ENCODE data around the gene ARAP1. TPM values are rescaled to one million over a fixed set of nuclear protein-coding genes. Genes with fewer than 3 reads are reported as not detected.

The ARAP1 gene
- total RNA-seq, 1 experiment from 2014 or later: 47.0 TPM

- Mint-ChIP-seq H3K27ac (ENCODE audit: low read depth, unreplicated experiment) (peak overlapping the region; percentile 72), H3K4me1 (ENCODE audit: insufficient read depth, unreplicated experiment) (peaks cover 55% of the 10 kb centered on the region), H3K4me3 (ENCODE audit: unreplicated experiment) (no peak overlapping the region), H3K9me3 (ENCODE audit: unreplicated experiment) (no peaks in the 10 kb centered on the region), H3K36me3 (ENCODE audit: insufficient read depth, unreplicated experiment) (peaks cover 6% of the 10 kb centered on the region), H3K27me3 (ENCODE audit: insufficient read depth, unreplicated experiment) (no peaks in the 10 kb centered on the region)
- CTCF ChIA-PET: interaction anchor here (0.6 to 2.2 kb wide), 3 partner anchors 14 to 76 kb away, joined by 3 to 17 read pairs (median 4); partner anchors contain the start of gene ATG16L2
- no TSS peak for BruUV-seq (replicated peaks)
- intact Hi-C loops (cut with micrococcal nuclease): no loop called here
- TF ChIP-seq CTCF (IDR thresholded peaks at IDR 0.05; ENCODE audit: unreplicated experiment): no peak
- POLR2A ChIA-PET: no interaction called here
- peak; percentile 41 for DNase-seq (ENCODE audit: unreplicated experiment)
These were observed 13.7 kb downstream of the ARAP1 start for GRCh38 chr11:72738199-72739141.

- no peak for DNase-seq (ENCODE audit: unreplicated experiment)
- ChIA-PET CTCF (interaction anchor here (0.7 to 3.6 kb wide), 4 partner anchors 10 to 56 kb away, joined by 4 to 17 read pairs (median 4); no protein-coding TSS in a partner anchor), POLR2A (no interaction called here)
- no peaks in the 10 kb centered on the region for H3K9me3 Mint-ChIP-seq (ENCODE audit: unreplicated experiment)
- no peak for TF ChIP-seq CTCF (IDR thresholded peaks at IDR 0.05; ENCODE audit: unreplicated experiment)
- no peak overlapping the region for H3K4me3 Mint-ChIP-seq (ENCODE audit: unreplicated experiment)
- peak overlapping the region; percentile 72 for H3K27ac Mint-ChIP-seq (ENCODE audit: low read depth, unreplicated experiment)
- intact Hi-C loops (cut with micrococcal nuclease): no loop called here
- peaks cover 51% of the 10 kb centered on the region for H3K4me1 Mint-ChIP-seq (ENCODE audit: insufficient read depth, unreplicated experiment)
- H3K36me3 Mint-ChIP-seq (ENCODE audit: insufficient read depth, unreplicated experiment): peaks cover 6% of the 10 kb centered on the region
- no TSS peak for BruUV-seq (replicated peaks)
- H3K27me3 Mint-ChIP-seq (ENCODE audit: insufficient read depth, unreplicated experiment): no peaks in the 10 kb centered on the region
These were observed 14.9 kb downstream of the ARAP1 start for GRCh38 chr11:72737336-72737735.

GRCh38 chr11:72736452-72737069, 15.6 kb downstream of the ARAP1 start:
- TF ChIP-seq CTCF (IDR thresholded peaks at IDR 0.05; ENCODE audit: unreplicated experiment): no peak
- H3K27me3 Mint-ChIP-seq (ENCODE audit: insufficient read depth, unreplicated experiment): no peaks in the 10 kb centered on the region
- intact Hi-C loops (cut with micrococcal nuclease): no loop called here
- no peak overlapping the region for H3K4me3 Mint-ChIP-seq (ENCODE audit: unreplicated experiment)
- BruUV-seq (replicated peaks): no TSS peak
- DNase-seq (ENCODE audit: unreplicated experiment): peak; percentile 80
- CTCF ChIA-PET: interaction anchor here (0.8 to 3.6 kb wide), 4 partner anchors 9 to 53 kb away, joined by 3 to 17 read pairs (median 4); no protein-coding TSS in a partner anchor
- H3K4me1 Mint-ChIP-seq (ENCODE audit: insufficient read depth, unreplicated experiment): peaks cover 45% of the 10 kb centered on the region
- POLR2A ChIA-PET: interaction anchor here (1.4 kb wide), 1 partner anchor 19 kb away, joined by 4 read pairs; no protein-coding TSS in a partner anchor
- peaks cover 6% of the 10 kb centered on the region for H3K36me3 Mint-ChIP-seq (ENCODE audit: insufficient read depth, unreplicated experiment)
- no peaks in the 10 kb centered on the region for H3K9me3 Mint-ChIP-seq (ENCODE audit: unreplicated experiment)
- peak overlapping the region; percentile 90 for H3K27ac Mint-ChIP-seq (ENCODE audit: low read depth, unreplicated experiment)

GRCh38 chr11:72735495-72736027, 16.6 kb downstream of the ARAP1 start:
- H3K4me3 Mint-ChIP-seq (ENCODE audit: unreplicated experiment): no peak overlapping the region
- DNase-seq (ENCODE audit: unreplicated experiment): no peak
- no peak overlapping the region for H3K27ac Mint-ChIP-seq (ENCODE audit: low read depth, unreplicated experiment)
- H3K36me3 Mint-ChIP-seq (ENCODE audit: insufficient read depth, unreplicated experiment): peaks cover 6% of the 10 kb centered on the region
- no peaks in the 10 kb centered on the region for H3K9me3 Mint-ChIP-seq (ENCODE audit: unreplicated experiment)
- no peak for TF ChIP-seq CTCF (IDR thresholded peaks at IDR 0.05; ENCODE audit: unreplicated experiment)
- POLR2A ChIA-PET: interaction anchor here (1.4 kb wide), 1 partner anchor 18 kb away, joined by 4 read pairs; no protein-coding TSS in a partner anchor
- intact Hi-C loops (cut with micrococcal nuclease): no loop called here
- CTCF ChIA-PET: interaction anchor here (0.7 to 3.6 kb wide), 2 partner anchors 10 to 93 kb away, joined by 3 to 17 read pairs; no protein-coding TSS in a partner anchor
- no TSS peak for BruUV-seq (replicated peaks)
- no peaks in the 10 kb centered on the region for H3K27me3 Mint-ChIP-seq (ENCODE audit: insufficient read depth, unreplicated experiment)
- H3K4me1 Mint-ChIP-seq (ENCODE audit: insufficient read depth, unreplicated experiment): peaks cover 35% of the 10 kb centered on the region

Data from MCF 10A (cell line).